ENCODE measurements around the gene INTS3. TPM values are rescaled to one million over a fixed set of nuclear protein-coding genes. Genes with fewer than 3 reads are reported as not detected.
A peak's percentile ranks its signal among the peaks of the same experiment; 100 is the strongest.

The INTS3 gene
- total RNA-seq, 1 donor from 2014 or later, result 39.5 TPM

- Mint-ChIP-seq H3K4me3 (ENCODE audit: unreplicated experiment) (no peak overlapping the region), H3K4me1 (ENCODE audit: low read depth, unreplicated experiment) (peaks cover 7% of the 10 kb centered on the region), H3K9me3 (ENCODE audit: unreplicated experiment) (no peaks in the 10 kb centered on the region), H3K27ac (ENCODE audit: unreplicated experiment) (peak overlapping the region; percentile 21), H3K27me3 (ENCODE audit: low read depth, unreplicated experiment) (no peaks in the 10 kb centered on the region), H3K36me3 (ENCODE audit: low read depth, unreplicated experiment) (peaks cover 17% of the 10 kb centered on the region)
- TF ChIP-seq, protein P1, sequence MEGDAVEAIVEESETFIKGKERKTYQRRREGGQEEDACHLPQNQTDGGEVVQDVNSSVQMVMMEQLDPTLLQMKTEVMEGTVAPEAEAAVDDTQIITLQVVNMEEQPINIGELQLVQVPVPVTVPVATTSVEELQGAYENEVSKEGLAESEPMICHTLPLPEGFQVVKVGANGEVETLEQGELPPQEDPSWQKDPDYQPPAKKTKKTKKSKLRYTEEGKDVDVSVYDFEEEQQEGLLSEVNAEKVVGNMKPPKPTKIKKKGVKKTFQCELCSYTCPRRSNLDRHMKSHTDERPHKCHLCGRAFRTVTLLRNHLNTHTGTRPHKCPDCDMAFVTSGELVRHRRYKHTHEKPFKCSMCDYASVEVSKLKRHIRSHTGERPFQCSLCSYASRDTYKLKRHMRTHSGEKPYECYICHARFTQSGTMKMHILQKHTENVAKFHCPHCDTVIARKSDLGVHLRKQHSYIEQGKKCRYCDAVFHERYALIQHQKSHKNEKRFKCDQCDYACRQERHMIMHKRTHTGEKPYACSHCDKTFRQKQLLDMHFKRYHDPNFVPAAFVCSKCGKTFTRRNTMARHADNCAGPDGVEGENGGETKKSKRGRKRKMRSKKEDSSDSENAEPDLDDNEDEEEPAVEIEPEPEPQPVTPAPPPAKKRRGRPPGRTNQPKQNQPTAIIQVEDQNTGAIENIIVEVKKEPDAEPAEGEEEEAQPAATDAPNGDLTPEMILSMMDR (IDR thresholded peaks at IDR 0.05; ENCODE audit: insufficient read depth, low read depth, low read length), result no peak
- Histone ChIP-seq H3K4me3 (ENCODE audit: insufficient read depth, low read depth, low read length) (no peak overlapping the region), H3K9me3 (ENCODE audit: insufficient read depth, low read depth, low read length) (no peaks in the 10 kb centered on the region), H3K4me2 (ENCODE audit: low read length) (no peak overlapping the region), H2AFZ (ENCODE audit: low read depth, low read length) (no peak overlapping the region), H3K27me3 (ENCODE audit: insufficient read depth, low read length) (no peaks in the 10 kb centered on the region), H4K20me1 (ENCODE audit: insufficient read depth, low read length) (peaks cover 11% of the 10 kb centered on the region), H3K36me3 (ENCODE audit: insufficient read depth, low read length) (peaks cover 29% of the 10 kb centered on the region), H3K27ac (ENCODE audit: low read depth, low read length) (no peak overlapping the region), H3K79me2 (ENCODE audit: insufficient read depth, low read length) (no peaks in the 10 kb centered on the region), H3K4me1 (ENCODE audit: insufficient read depth, low read length) (peaks cover 8% of the 10 kb centered on the region), H3K9ac (ENCODE audit: low read length) (no peak overlapping the region)
- FAIRE-seq (no peak), DNase-seq (ENCODE audit: low read depth) (no peak)
Measured at GRCh38 chr1:153805886-153806719, 78.3 kb downstream of the INTS3 start.

GRCh38 chr1:153816283-153816889 lies 88.5 kb downstream of the INTS3 start:
- Mint-ChIP-seq H3K36me3 (ENCODE audit: low read depth, unreplicated experiment) (peaks cover 18% of the 10 kb centered on the region), H3K4me3 (ENCODE audit: unreplicated experiment) (no peak overlapping the region), H3K27me3 (ENCODE audit: low read depth, unreplicated experiment) (no peaks in the 10 kb centered on the region), H3K27ac (ENCODE audit: unreplicated experiment) (no peak overlapping the region), H3K4me1 (ENCODE audit: low read depth, unreplicated experiment) (no peaks in the 10 kb centered on the region), H3K9me3 (ENCODE audit: unreplicated experiment) (no peaks in the 10 kb centered on the region)
- Histone ChIP-seq H3K27me3 (ENCODE audit: insufficient read depth, low read length) (no peaks in the 10 kb centered on the region), H3K79me2 (ENCODE audit: insufficient read depth, low read length) (no peaks in the 10 kb centered on the region), H3K9me3 (ENCODE audit: insufficient read depth, low read depth, low read length) (no peaks in the 10 kb centered on the region), H3K4me3 (ENCODE audit: insufficient read depth, low read depth, low read length) (no peak overlapping the region), H3K36me3 (ENCODE audit: insufficient read depth, low read length) (peaks cover 37% of the 10 kb centered on the region), H3K4me1 (ENCODE audit: insufficient read depth, low read length) (no peaks in the 10 kb centered on the region), H2AFZ (ENCODE audit: low read depth, low read length) (no peak overlapping the region), H3K27ac (ENCODE audit: low read depth, low read length) (no peak overlapping the region), H3K9ac (ENCODE audit: low read length) (no peak overlapping the region), H4K20me1 (ENCODE audit: insufficient read depth, low read length) (peaks cover 4% of the 10 kb centered on the region), H3K4me2 (ENCODE audit: low read length) (no peak overlapping the region)
- TF ChIP-seq, protein P1 (IDR thresholded peaks at IDR 0.05; ENCODE audit: insufficient read depth, low read depth, low read length), result no peak
- TF ChIP-seq EZH2 (IDR thresholded peaks at IDR 0.05; ENCODE audit: insufficient read depth, low read length), result no peak
- FAIRE-seq (no peak), DNase-seq (ENCODE audit: low read depth) (peak; percentile 40)

DNA sequence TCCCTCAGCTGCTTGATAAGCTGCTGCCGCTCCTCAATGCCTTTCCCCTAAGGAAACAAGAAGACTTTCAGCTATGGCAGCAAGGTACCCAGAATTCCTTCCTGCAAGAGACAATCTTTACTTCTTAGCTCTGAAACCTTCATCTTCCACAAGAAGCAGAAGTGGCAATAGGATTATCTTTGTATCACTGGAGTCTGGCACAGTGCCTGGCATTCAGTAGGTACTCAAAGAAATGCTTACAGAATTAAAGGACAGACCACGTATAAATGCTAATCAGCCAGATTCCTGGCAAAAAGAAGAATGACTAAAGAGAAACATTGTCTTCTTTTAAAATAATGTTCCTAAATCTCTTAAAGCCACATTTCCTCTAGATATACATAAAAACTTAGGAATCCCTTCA lies 91.0 kb downstream of the INTS3 start:
- Histone ChIP-seq H3K79me2 (ENCODE audit: insufficient read depth, low read length) (no peaks in the 10 kb centered on the region), H3K9ac (ENCODE audit: low read length) (no peak overlapping the region), H4K20me1 (ENCODE audit: insufficient read depth, low read length) (peaks cover 4% of the 10 kb centered on the region), H3K36me3 (ENCODE audit: insufficient read depth, low read length) (peaks cover 18% of the 10 kb centered on the region), H3K27ac (ENCODE audit: low read depth, low read length) (no peak overlapping the region), H3K4me1 (ENCODE audit: insufficient read depth, low read length) (no peaks in the 10 kb centered on the region), H3K4me3 (ENCODE audit: insufficient read depth, low read depth, low read length) (no peak overlapping the region), H2AFZ (ENCODE audit: low read depth, low read length) (no peak overlapping the region), H3K27me3 (ENCODE audit: insufficient read depth, low read length) (no peaks in the 10 kb centered on the region), H3K4me2 (ENCODE audit: low read length) (no peak overlapping the region), H3K9me3 (ENCODE audit: insufficient read depth, low read depth, low read length) (no peaks in the 10 kb centered on the region)
- Mint-ChIP-seq H3K4me3 (ENCODE audit: unreplicated experiment) (no peak overlapping the region), H3K27me3 (ENCODE audit: low read depth, unreplicated experiment) (no peaks in the 10 kb centered on the region), H3K27ac (ENCODE audit: unreplicated experiment) (no peak overlapping the region), H3K9me3 (ENCODE audit: unreplicated experiment) (no peaks in the 10 kb centered on the region), H3K4me1 (ENCODE audit: low read depth, unreplicated experiment) (no peaks in the 10 kb centered on the region), H3K36me3 (ENCODE audit: low read depth, unreplicated experiment) (peaks cover 13% of the 10 kb centered on the region)
- no peak for DNase-seq (ENCODE audit: low read depth)
- no peak for TF ChIP-seq EZH2 (IDR thresholded peaks at IDR 0.05; ENCODE audit: insufficient read depth, low read length)
- TF ChIP-seq, protein P1 (IDR thresholded peaks at IDR 0.05; ENCODE audit: insufficient read depth, low read depth, low read length), result no peak
- no peak for FAIRE-seq
